Endothelial cell (in vitro differentiated cells): ENCODE data around the gene TPT1. TPM values are rescaled to one million over a fixed set of nuclear protein-coding genes. Genes with fewer than 3 reads are reported as not detected.
A peak's percentile ranks its signal among the peaks of the same experiment; 100 is the strongest.

Experiments
- DNase-seq: peaks from one replicate; pipeline ENCODE4 v3.0.0; 2021; ENCODE audit warnings: low spot score
- H3K27ac Mint-ChIP-seq: one replicate; pipeline ENCODE4 v1.8.0; 2021; ENCODE audit warnings: mixed read lengths, inconsistent platforms; ENCODE audit not compliant: unreplicated experiment
- H3K27me3 Mint-ChIP-seq: one replicate; pipeline ENCODE4 v1.8.0; 2021; ENCODE audit warnings: mild to moderate bottlenecking, moderate library complexity, mixed read lengths, inconsistent platforms; ENCODE audit not compliant: unreplicated experiment
- H3K36me3 Mint-ChIP-seq: one replicate; pipeline ENCODE4 v1.8.0; 2021; ENCODE audit warnings: mild to moderate bottlenecking, low read depth, mixed read lengths, inconsistent platforms; ENCODE audit not compliant: unreplicated experiment
- H3K4me1 Mint-ChIP-seq: one replicate; pipeline ENCODE4 v1.8.0; 2021; ENCODE audit warnings: mild to moderate bottlenecking, mixed read lengths, inconsistent platforms; ENCODE audit not compliant: unreplicated experiment
- H3K4me3 Mint-ChIP-seq: one replicate; pipeline ENCODE4 v1.8.0; 2021; ENCODE audit warnings: mild to moderate bottlenecking, mixed read lengths, inconsistent platforms; ENCODE audit not compliant: unreplicated experiment
- H3K9me3 Mint-ChIP-seq: one replicate; pipeline ENCODE4 v1.8.0; 2021; ENCODE audit warnings: mixed read lengths, inconsistent platforms; ENCODE audit not compliant: unreplicated experiment
- CTCF ChIP-seq: fragments of 200-600 bp; sonication (generic); IDR thresholded peaks from one replicate; pipeline ENCODE4 v1.5.0; 2021; ENCODE audit warnings: antibody characterized with exemption; ENCODE audit not compliant: unreplicated experiment
- total RNA-seq: library from RNA; stranded (reverse); fragmentation: NEBNext Ultra II Directional; extraction: Animal tissue kit (Norgen Biotek cat#: 25700); gene quantifications from one replicate; pipeline ENCODE4 v1.2.1, GENCODE V29; 2021; ENCODE audit not compliant: unreplicated experiment

The TPT1 gene
- total RNA-seq, 1 donor from 2014 or later = 7,126 TPM

GRCh38 chr13:45368571-45368970 lies 27.6 kb upstream of the TPT1 start:
- Mint-ChIP-seq H3K4me3 (no peak overlapping the region), H3K27ac (peak overlapping the region; percentile 92), H3K4me1 (peaks cover 52% of the 10 kb centered on the region), H3K9me3 (no peaks in the 10 kb centered on the region), H3K27me3 (peaks cover 14% of the 10 kb centered on the region), H3K36me3 (peaks cover 11% of the 10 kb centered on the region)
- no peak for DNase-seq
- TF ChIP-seq CTCF = no peak

GRCh38 chr13:45368005-45368404 lies 27.0 kb upstream of the TPT1 start:
- Mint-ChIP-seq H3K27ac (peak overlapping the region; percentile 92), H3K4me1 (peaks cover 46% of the 10 kb centered on the region), H3K9me3 (no peaks in the 10 kb centered on the region), H3K27me3 (peaks cover 9% of the 10 kb centered on the region), H3K4me3 (no peak overlapping the region), H3K36me3 (peaks cover 15% of the 10 kb centered on the region)
- no peak for TF ChIP-seq CTCF
- DNase-seq = no peak

DNA sequence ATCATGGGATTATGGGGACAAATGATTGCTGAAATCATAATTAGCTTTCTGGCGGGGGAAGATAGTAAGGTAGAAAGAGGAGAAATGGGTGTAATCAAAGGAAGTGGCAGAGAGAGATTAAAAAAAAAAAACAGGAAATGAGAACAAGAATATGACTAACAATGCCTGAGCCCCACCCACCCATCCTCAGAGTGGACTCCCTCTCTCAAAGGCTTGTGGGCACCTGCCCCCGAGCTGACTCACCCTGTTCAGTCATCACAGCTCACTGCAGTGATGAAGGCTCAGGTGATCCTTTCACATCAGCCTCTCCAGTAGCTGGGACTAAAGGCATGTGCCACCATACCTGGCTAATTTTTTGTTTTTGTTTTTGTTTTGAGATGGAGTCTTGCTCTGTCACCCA lies 26.4 kb upstream of the TPT1 start:
- TF ChIP-seq CTCF = no peak
- Mint-ChIP-seq H3K4me1 (peaks cover 43% of the 10 kb centered on the region), H3K27ac (peak overlapping the region; percentile 91), H3K9me3 (no peaks in the 10 kb centered on the region), H3K27me3 (peaks cover 9% of the 10 kb centered on the region), H3K4me3 (no peak overlapping the region), H3K36me3 (peaks cover 15% of the 10 kb centered on the region)
- no peak for DNase-seq

GRCh38 chr13:45365558-45365885 lies 24.5 kb upstream of the TPT1 start:
- H3K4me1 Mint-ChIP-seq = peaks cover 32% of the 10 kb centered on the region
- H3K27me3 Mint-ChIP-seq = peaks cover 10% of the 10 kb centered on the region
- H3K27ac Mint-ChIP-seq = no peak overlapping the region
- H3K36me3 Mint-ChIP-seq = peaks cover 16% of the 10 kb centered on the region
- no peak overlapping the region for H3K4me3 Mint-ChIP-seq
- DNase-seq = no peak
- no peak for TF ChIP-seq CTCF
- H3K9me3 Mint-ChIP-seq = no peaks in the 10 kb centered on the region

DNA sequence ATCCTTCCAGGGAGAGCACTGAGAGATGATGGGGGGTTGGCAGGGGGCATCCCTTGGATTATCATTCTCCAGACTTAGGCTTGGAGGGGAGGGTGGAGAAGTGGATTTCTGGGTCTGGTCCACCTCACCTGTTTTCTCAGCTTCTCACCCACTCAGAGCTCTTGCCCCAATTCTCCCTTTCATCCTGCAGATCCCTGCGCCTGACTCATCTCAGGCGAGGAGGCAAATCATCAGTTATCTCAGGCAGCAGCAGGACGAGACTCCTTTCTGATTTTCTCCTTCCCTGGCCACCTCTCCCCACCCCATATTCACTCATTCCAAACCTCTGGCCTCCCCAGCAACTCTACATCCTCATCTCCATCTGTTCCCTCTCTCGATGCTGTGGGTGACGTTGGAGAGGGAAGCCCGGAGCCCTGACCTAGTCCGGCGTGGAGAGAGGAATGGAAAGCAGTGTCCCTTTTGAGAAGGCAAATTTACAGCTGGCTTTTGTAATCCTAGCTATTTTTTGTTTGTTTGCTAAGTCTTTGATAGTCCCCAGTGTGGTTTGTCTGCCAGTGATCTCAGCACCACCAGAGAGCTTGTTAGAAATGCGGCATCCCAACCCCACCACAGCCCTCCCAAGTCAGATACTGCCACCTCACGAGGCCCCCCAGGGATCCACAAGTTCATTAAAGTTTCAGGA lies 24.0 kb upstream of the TPT1 start:
- H3K4me3 Mint-ChIP-seq = no peak overlapping the region
- H3K4me1 Mint-ChIP-seq = peaks cover 30% of the 10 kb centered on the region
- no peak for TF ChIP-seq CTCF
- DNase-seq = no peak
- peaks cover 16% of the 10 kb centered on the region for H3K36me3 Mint-ChIP-seq
- no peak overlapping the region for H3K27ac Mint-ChIP-seq
- no peaks in the 10 kb centered on the region for H3K9me3 Mint-ChIP-seq
- H3K27me3 Mint-ChIP-seq = peaks cover 9% of the 10 kb centered on the region
